Transverse colon (tissue), 3 donors: ENCODE results near the gene CPXM2.

Source experiments
- CTCF ChIP-seq, 5 experiments: fragments of 200-600 bp in 3 of 5; fragments of 450-650 bp in 2 of 5; sonication (generic) in 3 of 5; IDR thresholded peaks; 1 replicate in 2 of 5; 2 replicates in 3 of 5; pipeline ENCODE4 v1.5.1; 2016 to 2017; ENCODE audit warnings: antibody characterized with exemption in 5 of 5, inconsistent platforms in 3 of 5, mild to moderate bottlenecking in 2 of 5, moderate library complexity in 1 of 5
- POLR2A ChIP-seq: fragments of 450-650 bp; IDR thresholded peaks from one replicate; pipeline ENCODE4 v1.6.1; 2016; ENCODE audit warnings: antibody characterized with exemption, mild to moderate bottlenecking, moderate library complexity

- no peak for TF ChIP-seq CTCF (IDR thresholded peaks at IDR 0.05)
- TF ChIP-seq POLR2A: no peak
Observed at GRCh38 chr10:123771877-123772644, 119.5 kb downstream of the CPXM2 start.
